CD4-positive, alpha-beta T cell (primary cell): Measurements from ENCODE around the gene BPIFB1. TPM values are rescaled to one million over a fixed set of nuclear protein-coding genes. Genes with fewer than 3 reads are reported as not detected.

Source experiments
- ATAC-seq: fragments of 200-7000 bp; cut with Tn5 transposase; one replicate; pipeline ENCODE4 v1.10.0; 2022; ENCODE audit warnings: mild to moderate bottlenecking; ENCODE audit not compliant: poor library complexity
- CTCF ChIA-PET: fragments of 350-600 bp; sonication (Branson Sonifier 250); formaldehyde crosslinking; loops from one replicate; lab custom pipeline; 2021; ENCODE audit warnings: antibody characterized with exemption, inconsistent platforms; lab: Charles Lee
- POLR2A ChIA-PET: fragments of 350-600 bp; sonication (Branson Sonifier 250); formaldehyde crosslinking; loops from one replicate; lab custom pipeline; 2021; ENCODE audit warnings: antibody characterized with exemption, inconsistent platforms; lab: Charles Lee
- DNase-seq, 14 experiments: peaks; one replicate each; pipeline ENCODE4 v3.0.0-alpha.2; 2013 to 2020; ENCODE audit warnings: mixed read lengths in 2 of 14
- H3K27ac ChIP-seq, 2 donors: one replicate each; pipeline versions ENCODE4 v1.5.1 to v1.7.0; 2013; ENCODE audit warnings: low read length in 2 of 2, low read depth in 1 of 2, mild to moderate bottlenecking in 1 of 2
- H3K27me3 ChIP-seq, 2 experiments: 1 replicate in 1 of 2; 2 replicates in 1 of 2; pipeline versions ENCODE4 v1.6.1 to v1.7.0; 2013; ENCODE audit warnings: low read length in 2 of 2, control low read depth in 1 of 2, mild to moderate bottlenecking in 1 of 2, moderate library complexity in 1 of 2; ENCODE audit not compliant: insufficient read depth in 2 of 2, control insufficient read depth in 1 of 2
- H3K36me3 ChIP-seq: one replicate; pipeline ENCODE4 v1.6.1; 2013; ENCODE audit warnings: low read length, control low read depth; ENCODE audit not compliant: insufficient read depth
- H3K4me1 ChIP-seq: one replicate; pipeline ENCODE4 v1.6.1; 2013; ENCODE audit warnings: low read length, control low read depth; ENCODE audit not compliant: insufficient read depth
- H3K4me3 ChIP-seq: one replicate; pipeline ENCODE4 v1.5.1; 2013; ENCODE audit warnings: mild to moderate bottlenecking, low read length, moderate library complexity
- H3K9me3 ChIP-seq, 2 experiments: 1 replicate in 1 of 2; 2 replicates in 1 of 2; pipeline versions ENCODE4 v1.6.1 to v1.7.0; 2013; ENCODE audit warnings: low read length in 2 of 2, mild to moderate bottlenecking in 2 of 2, control low read depth in 1 of 2, moderate library complexity in 1 of 2; ENCODE audit not compliant: control insufficient read depth in 1 of 2, insufficient read depth in 1 of 2
- H3K27ac Mint-ChIP-seq: one replicate; pipeline ENCODE4 v1.8.0; 2020; ENCODE audit warnings: mixed read lengths
- H3K27me3 Mint-ChIP-seq: one replicate; pipeline ENCODE4 v1.8.0; 2021; ENCODE audit warnings: mixed read lengths
- H3K36me3 Mint-ChIP-seq: one replicate; pipeline ENCODE4 v1.8.0; 2021; ENCODE audit warnings: low read depth, mixed read lengths
- H3K4me1 Mint-ChIP-seq: one replicate; pipeline ENCODE4 v1.8.0; 2021; ENCODE audit warnings: low read depth, mixed read lengths
- H3K4me3 Mint-ChIP-seq: one replicate; pipeline ENCODE4 v1.8.0; 2020; ENCODE audit warnings: mild to moderate bottlenecking, mixed read lengths
- H3K9me3 Mint-ChIP-seq: one replicate; pipeline ENCODE4 v1.8.0; 2020; ENCODE audit warnings: mixed read lengths
- intact Hi-C, 2 experiments: fragments of 100-400 bp; cut with DNase I in 1 of 2; cut with micrococcal nuclease in 1 of 2; formaldehyde crosslinking; loops; one replicate each; pipeline versions ENCODE4 v1.15.1 to v1.9.0; 2023 to 2025; cut with DNase I, micrococcal nuclease
- total RNA-seq, 174 experiments: library from RNA in 2 of 174; stranded (reverse) in 2 of 174; gene quantifications; one replicate each; pipeline ENCODE4 v1.2.3 and lab custom pipeline; 2021 to 2026
- TF ChIP-seq, protein P1 (sequence below): fragments of 200-600 bp; IDR thresholded peaks from one replicate; pipeline ENCODE4 v1.8.0; 2022; ENCODE audit warnings: antibody characterized with exemption, mild to moderate bottlenecking

The BPIFB1 gene
- total RNA-seq, 2 experiments from 2014 or later, result not detected

DNA sequence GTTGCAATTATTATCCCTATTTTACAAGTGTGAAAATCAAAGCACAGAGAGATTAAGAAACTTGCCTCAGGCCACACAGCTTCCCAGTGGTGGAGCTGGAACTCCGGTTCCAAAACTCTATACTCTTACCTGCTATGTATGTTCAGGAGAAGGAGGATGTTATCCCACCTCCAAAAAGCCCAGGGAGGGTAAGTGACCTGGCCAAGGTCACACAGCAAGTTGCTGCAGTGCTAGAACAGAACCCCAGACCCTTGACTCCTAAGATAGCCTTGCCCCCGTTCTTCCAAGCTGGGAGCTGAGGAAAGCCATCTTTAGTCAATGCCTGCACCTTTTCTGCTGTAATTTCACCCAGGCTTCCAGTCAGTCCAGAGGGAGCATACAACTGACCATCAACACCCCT, 42.3 kb downstream of the BPIFB1 start:
- ChIA-PET CTCF (no interaction called here), POLR2A (no interaction called here)

DNA sequence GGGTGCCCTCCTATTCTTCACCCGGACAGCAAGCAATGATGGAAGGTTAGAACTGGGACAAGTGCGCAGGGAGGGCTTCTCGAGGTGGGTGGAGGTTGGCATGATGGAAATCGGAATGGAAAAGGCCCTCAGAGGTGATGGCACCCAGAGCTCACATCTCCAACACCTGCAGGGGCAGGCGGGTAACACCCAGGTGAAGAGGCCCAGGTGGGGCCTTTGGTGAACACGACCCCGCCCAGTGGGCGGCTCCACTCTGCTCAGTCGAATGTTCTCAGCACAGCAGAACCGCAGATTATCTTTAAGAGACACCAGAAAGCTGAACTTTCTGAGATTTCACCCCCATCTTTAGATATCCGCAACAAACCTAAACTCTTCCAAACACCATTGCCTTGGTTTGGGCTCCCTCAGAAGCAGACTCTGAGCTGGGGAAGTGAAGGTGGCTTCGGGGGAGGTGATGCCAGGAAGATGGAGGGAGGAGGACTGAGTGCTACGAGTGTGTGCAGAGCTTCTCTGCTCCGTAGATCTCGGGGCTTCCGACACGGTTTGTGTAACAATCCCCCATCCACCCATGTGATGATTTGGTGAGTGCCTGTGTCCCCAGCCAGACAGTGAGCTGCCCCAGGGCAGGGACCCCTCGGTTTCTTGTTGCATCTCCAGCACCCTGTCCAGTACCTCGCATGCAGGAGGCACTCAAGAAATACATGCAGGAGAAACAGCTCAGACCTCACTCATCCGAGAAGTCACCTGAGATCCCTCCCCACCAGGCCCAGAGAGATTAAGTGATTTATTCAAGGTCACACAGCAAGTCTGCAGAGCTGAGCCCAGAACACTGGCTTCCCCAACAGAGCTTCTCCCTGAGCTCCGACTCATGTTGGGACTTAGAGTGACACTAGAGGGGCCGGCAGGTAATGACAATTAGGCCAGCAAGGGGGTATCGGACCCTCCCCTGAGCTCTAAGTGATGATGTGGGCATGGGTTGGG, 45.4 kb downstream of the BPIFB1 start:
- DNase-seq, result no peak
- ChIA-PET CTCF (no interaction called here), POLR2A (no interaction called here)
- no peaks in the 10 kb centered on the region for H3K36me3 ChIP-seq
- H3K27ac ChIP-seq, result no peak overlapping the region
- intact Hi-C loops, result no loop called here
- TF ChIP-seq, protein P1, sequence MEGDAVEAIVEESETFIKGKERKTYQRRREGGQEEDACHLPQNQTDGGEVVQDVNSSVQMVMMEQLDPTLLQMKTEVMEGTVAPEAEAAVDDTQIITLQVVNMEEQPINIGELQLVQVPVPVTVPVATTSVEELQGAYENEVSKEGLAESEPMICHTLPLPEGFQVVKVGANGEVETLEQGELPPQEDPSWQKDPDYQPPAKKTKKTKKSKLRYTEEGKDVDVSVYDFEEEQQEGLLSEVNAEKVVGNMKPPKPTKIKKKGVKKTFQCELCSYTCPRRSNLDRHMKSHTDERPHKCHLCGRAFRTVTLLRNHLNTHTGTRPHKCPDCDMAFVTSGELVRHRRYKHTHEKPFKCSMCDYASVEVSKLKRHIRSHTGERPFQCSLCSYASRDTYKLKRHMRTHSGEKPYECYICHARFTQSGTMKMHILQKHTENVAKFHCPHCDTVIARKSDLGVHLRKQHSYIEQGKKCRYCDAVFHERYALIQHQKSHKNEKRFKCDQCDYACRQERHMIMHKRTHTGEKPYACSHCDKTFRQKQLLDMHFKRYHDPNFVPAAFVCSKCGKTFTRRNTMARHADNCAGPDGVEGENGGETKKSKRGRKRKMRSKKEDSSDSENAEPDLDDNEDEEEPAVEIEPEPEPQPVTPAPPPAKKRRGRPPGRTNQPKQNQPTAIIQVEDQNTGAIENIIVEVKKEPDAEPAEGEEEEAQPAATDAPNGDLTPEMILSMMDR, result no peak
- Mint-ChIP-seq H3K4me1 (no peaks in the 10 kb centered on the region), H3K27ac (no peak overlapping the region), H3K9me3 (no peaks in the 10 kb centered on the region), H3K27me3 (peaks cover 22% of the 10 kb centered on the region), H3K36me3 (no peaks in the 10 kb centered on the region), H3K4me3 (no peak overlapping the region)
- H3K27me3 ChIP-seq, result no peaks in the 10 kb centered on the region
- no peaks in the 10 kb centered on the region for H3K4me1 ChIP-seq
- no peak overlapping the region for H3K4me3 ChIP-seq
- no peak for ATAC-seq
- no peaks in the 10 kb centered on the region for H3K9me3 ChIP-seq

More for the DNA sequence above, 42.3 kb downstream of the BPIFB1 start:
- no peaks in the 10 kb centered on the region for H3K36me3 Mint-ChIP-seq
- H3K4me3 Mint-ChIP-seq, result no peak overlapping the region
- intact Hi-C loops, result no loop called here
- Histone ChIP-seq H3K36me3 (no peaks in the 10 kb centered on the region), H3K4me3 (no peak overlapping the region), H3K4me1 (no peaks in the 10 kb centered on the region), H3K27ac (no peak overlapping the region), H3K9me3 (no peaks in the 10 kb centered on the region), H3K27me3 (peaks cover 0 to 7% of the 10 kb centered on the region in 2 experiments)
- peaks cover 33% of the 10 kb centered on the region for H3K27me3 Mint-ChIP-seq
- DNase-seq (no peak), ATAC-seq (no peak)
- no peak overlapping the region for H3K27ac Mint-ChIP-seq
- H3K4me1 Mint-ChIP-seq, result no peaks in the 10 kb centered on the region
- no peaks in the 10 kb centered on the region for H3K9me3 Mint-ChIP-seq
- TF ChIP-seq, protein P1, result no peak

DNA sequence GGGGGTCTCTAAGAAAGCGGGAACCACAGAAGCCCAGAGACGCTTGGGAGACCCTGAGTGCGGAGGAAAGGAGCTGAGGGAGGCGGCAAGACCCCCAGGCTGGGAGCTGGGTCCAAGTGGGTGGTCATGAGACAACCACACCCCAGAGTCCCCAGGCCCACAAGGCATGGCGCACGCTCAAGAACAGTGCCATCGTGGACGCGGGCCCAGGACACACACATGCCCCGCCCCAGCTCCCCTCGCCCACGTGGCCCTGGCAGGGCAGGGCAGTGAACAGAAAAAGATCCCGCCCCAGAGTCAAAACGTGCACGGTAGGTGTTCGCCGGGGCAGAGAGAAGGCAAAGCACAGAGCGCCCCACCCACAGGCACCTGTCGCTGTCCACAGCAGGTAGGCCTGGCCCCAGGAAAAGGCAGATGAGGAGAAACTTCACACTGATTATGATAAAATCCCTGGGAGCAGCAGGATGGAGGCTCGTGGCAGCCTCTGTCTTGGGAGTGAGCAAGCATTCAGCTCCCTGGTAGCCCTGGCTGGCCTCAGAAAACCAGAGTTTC, 50.0 kb downstream of the BPIFB1 start:
- CTCF ChIA-PET, result no interaction called here
- DNase-seq (no peak), ATAC-seq (no peak)
- POLR2A ChIA-PET, result no interaction called here
- peaks cover 5% of the 10 kb centered on the region for H3K27me3 Mint-ChIP-seq
- no peaks in the 10 kb centered on the region for H3K36me3 Mint-ChIP-seq
- H3K4me1 ChIP-seq, result no peaks in the 10 kb centered on the region
- H3K36me3 ChIP-seq, result no peaks in the 10 kb centered on the region
- intact Hi-C loops, result no loop called here
- no peaks in the 10 kb centered on the region for H3K27me3 ChIP-seq
- H3K4me1 Mint-ChIP-seq, result no peaks in the 10 kb centered on the region
- no peak overlapping the region for H3K27ac ChIP-seq
- TF ChIP-seq, protein P1, result no peak
- no peak overlapping the region for H3K27ac Mint-ChIP-seq
- H3K4me3 Mint-ChIP-seq, result no peak overlapping the region
- H3K9me3 ChIP-seq, result no peaks in the 10 kb centered on the region
- no peaks in the 10 kb centered on the region for H3K9me3 Mint-ChIP-seq
- H3K4me3 ChIP-seq, result no peak overlapping the region
